A549 (cell line): ENCODE results near the gene ZNF577.
"Not testable (repeated sequence)": the region's sequence is repeated elsewhere in the genome, so short reads cannot be mapped to it uniquely, and the experiment has no call there.

Source experiments
- CEBPB ChIP-seq, 2 experiments: fragments of >200 bp in 1 of 2; sonication (Bioruptor Twin) in 1 of 2; formaldehyde crosslinking in 1 of 2; IDR thresholded peaks; 2 replicates each; pipeline ENCODE4 v1.6.1; 2012 to 2016
- REST ChIP-seq: fragments of 200-600 bp; sonication (generic); IDR thresholded peaks from 2 replicates; pipeline ENCODE4 v1.6.1; 2016; ENCODE audit warnings: antibody characterized with exemption, mild to moderate bottlenecking, moderate library complexity
- TF ChIP-seq, protein P1 (sequence below): fragments of 450-650 bp; IDR thresholded peaks from 2 replicates; pipeline ENCODE4 v1.6.1; 2014; ENCODE audit warnings: antibody characterized with exemption

- not testable (repeated sequence) for TF ChIP-seq CEBPB (IDR thresholded peaks at IDR 0.05); REST
- TF ChIP-seq, protein P1, sequence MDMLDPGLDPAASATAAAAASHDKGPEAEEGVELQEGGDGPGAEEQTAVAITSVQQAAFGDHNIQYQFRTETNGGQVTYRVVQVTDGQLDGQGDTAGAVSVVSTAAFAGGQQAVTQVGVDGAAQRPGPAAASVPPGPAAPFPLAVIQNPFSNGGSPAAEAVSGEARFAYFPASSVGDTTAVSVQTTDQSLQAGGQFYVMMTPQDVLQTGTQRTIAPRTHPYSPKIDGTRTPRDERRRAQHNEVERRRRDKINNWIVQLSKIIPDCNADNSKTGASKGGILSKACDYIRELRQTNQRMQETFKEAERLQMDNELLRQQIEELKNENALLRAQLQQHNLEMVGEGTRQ = not testable (repeated sequence)
Observed at GRCh38 chr19:51906108-51906507, 18.4 kb upstream of the ZNF577 start.
